Right ventricle myocardium superior (tissue), 1 donor: ENCODE measurements around the gene CT55. TPM values are rescaled to one million over a fixed set of nuclear protein-coding genes. Genes with fewer than 3 reads are reported as not detected.

Experiments
- ATAC-seq: fragments of 200-7000 bp; cut with Tn5 transposase; one replicate; pipeline ENCODE4 v1.9.1; 2020; ENCODE audit warnings: mild to moderate bottlenecking; ENCODE audit not compliant: poor library complexity
- DNase-seq: peaks from one replicate; pipeline ENCODE4 v3.0.0-alpha.2; 2020
- intact Hi-C: fragments of 100-400 bp; cut with DNase I; formaldehyde crosslinking; loops from one replicate; pipeline ENCODE4 v1.11.2; 2022
- total RNA-seq: library from RNA; stranded (reverse); fragmentation: NEBNext Ultra II Directional; extraction: Animal tissue kit (Norgen Biotek cat#: 25700); gene quantifications from one replicate; pipeline ENCODE4 v1.2.1, GENCODE V29; 2021
- donor health status: DM: no; HTN: yes; CAD: no; lungs with severe emphysema.

Gene CT55
- total RNA-seq, 1 donor from 2014 or later = not detected

DNA sequence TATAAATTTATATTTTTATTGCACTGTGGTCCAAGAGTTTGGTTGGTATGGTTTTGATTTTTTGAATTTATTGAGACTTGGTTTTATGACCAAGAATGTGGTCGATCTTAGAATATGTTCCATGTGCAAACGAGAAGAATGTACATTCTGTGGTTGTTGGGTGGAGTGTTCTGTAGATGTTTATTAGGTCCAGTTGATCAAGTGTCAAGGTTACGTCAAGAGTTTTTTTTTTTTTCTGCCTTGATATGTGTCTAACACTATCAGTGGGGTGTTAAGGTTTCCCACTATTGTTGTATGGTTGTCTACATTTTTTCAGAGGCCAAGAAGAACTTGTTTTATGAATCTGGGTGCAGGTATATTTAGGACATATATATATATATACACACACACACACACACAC is 61.6 kb downstream of the CT55 start:
- no peak for DNase-seq
- no peak for ATAC-seq
- intact Hi-C loops = no loop called here

Other genes with a start within 250 kb of the CT55 start
- 4.6 TPM for gene SMIM10, start 180.4 kb downstream of the CT55 start, total RNA-seq
- 14.2 TPM for gene RTL8B, start 148.9 kb downstream of the CT55 start, total RNA-seq
- gene RTL8C, start 139.0 kb downstream of the CT55 start, total RNA-seq = 253 TPM
- gene RTL8A, start 119.3 kb downstream of the CT55 start, total RNA-seq = 31.1 TPM
- gene SMIM10L2B, start 72.7 kb downstream of the CT55 start, total RNA-seq = 1.6 TPM
- not detected for gene ETDB, start 50.9 kb downstream of the CT55 start, total RNA-seq
- gene ETDA, start 80.7 kb upstream of the CT55 start, total RNA-seq = not detected
- not detected for gene ETDC, start 138.1 kb upstream of the CT55 start, total RNA-seq
- gene ZNF75D, start 172.7 kb upstream of the CT55 start, total RNA-seq = 3.6 TPM
- gene ZNF449, start 173.4 kb upstream of the CT55 start, total RNA-seq = 4.8 TPM